HG03378 (cell line): ENCODE data around the gene ZFR.

Source experiments
- ATAC-seq: cut with Tn5 transposase; IDR thresholded peaks from one replicate; pipeline ENCODE4 v1.9.1; 2021; ENCODE audit warnings: mild to moderate bottlenecking, moderate library complexity; ENCODE audit not compliant: unreplicated experiment

The ZFR gene

GRCh38 chr5:32365623-32366022 is 78.9 kb downstream of the ZFR start:
- ATAC-seq, result no peak

GRCh38 chr5:32363030-32363429 is 81.5 kb downstream of the ZFR start:
- ATAC-seq, result no peak

DNA sequence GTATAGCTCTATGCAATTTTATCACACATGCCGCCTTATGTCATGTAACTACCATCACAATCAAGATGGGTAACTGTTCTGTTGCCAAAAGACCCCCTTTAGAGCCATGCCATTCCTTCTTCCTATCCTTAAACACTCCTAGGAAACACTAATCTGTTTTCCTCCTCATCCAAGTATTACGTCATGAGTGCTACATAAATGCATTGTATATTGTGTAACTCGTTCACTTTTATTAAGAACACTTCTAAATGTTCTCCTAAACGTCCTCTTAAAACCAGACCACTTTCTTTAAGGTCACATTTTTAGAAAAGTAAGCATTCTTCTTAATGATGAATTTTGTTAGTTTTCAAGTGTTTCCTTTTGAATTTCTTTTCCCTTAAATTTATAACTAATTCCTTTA is 82.0 kb downstream of the ZFR start:
- no peak for ATAC-seq

DNA sequence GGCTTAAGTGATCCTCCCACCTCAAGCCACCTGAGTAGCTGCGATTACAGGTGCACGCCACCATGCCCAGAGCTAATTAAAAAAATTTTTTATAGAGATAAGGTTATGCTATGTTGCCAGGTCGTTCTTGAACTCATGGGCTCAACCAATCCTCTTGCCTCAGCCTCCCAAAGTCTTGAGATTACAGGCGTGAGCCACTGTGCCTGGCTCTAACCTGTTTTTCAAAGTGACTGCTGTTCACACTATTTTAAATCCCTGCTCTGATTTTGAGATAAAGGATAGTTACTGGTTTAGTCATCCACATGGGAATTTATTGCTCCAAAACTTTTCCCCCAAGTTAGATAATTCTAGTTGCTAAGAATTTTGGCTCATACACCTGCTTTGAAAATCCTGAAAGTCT is 83.6 kb downstream of the ZFR start:
- no peak for ATAC-seq

DNA sequence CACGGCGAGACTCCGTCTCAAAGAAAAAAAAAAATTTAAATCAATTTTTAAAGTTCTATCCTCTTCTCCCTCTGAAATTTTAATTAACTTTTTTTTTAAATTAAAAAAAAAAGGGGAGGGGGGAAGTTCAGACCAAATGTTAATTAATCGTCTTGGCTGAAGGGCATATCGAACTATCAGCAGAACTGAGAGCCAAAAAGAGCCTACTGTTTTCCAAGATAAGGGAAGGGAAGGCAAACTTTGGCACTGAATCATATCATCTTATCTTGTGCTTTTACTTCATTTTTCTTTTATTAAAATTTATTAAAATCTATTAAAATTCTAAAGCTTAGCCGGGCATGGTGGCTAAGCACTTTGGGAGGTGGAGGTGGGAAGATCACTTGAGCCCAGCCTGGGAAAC is 85.9 kb downstream of the ZFR start:
- ATAC-seq, result no peak

DNA sequence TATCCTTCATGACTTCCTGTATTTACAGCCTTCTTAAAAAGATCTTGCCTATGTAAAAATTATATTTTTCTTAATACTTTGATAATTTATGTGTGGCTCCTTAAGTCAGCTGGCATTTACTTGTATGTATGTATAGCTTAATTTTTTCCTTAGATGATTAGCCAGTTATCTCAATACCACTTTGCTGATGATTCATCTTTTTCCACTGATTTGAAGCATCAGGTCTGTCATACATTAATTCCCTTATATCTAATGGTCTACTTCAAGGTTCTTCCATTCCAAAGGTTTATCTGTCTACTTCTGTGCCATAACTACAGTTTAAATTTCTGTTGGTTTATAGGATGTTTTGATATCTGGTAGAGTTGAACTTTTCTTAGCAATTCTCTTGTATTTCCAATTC is 86.9 kb downstream of the ZFR start:
- ATAC-seq, result no peak

- ATAC-seq, result no peak
Observed at GRCh38 chr5:32355686-32356085, 88.9 kb downstream of the ZFR start.

DNA sequence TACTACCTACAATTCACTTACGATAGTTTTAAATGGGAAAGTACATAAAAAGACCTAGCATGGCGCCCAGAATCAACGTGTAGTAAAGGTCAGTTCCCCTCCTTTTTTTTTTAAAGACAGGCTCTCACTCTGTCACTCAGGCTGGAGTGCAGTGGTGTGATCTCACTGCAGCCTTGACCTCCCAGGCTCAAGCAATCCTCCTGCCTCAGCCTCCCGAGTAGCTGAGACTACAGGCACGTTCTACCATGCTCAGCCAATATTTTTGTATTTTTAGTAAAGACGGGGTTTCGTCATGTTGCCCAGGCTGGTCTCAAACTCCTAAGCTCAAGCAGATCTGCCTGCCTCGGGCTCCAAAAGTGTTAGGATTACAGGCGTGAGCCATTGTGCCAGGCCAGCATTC is 91.1 kb downstream of the ZFR start:
- no peak for ATAC-seq

DNA sequence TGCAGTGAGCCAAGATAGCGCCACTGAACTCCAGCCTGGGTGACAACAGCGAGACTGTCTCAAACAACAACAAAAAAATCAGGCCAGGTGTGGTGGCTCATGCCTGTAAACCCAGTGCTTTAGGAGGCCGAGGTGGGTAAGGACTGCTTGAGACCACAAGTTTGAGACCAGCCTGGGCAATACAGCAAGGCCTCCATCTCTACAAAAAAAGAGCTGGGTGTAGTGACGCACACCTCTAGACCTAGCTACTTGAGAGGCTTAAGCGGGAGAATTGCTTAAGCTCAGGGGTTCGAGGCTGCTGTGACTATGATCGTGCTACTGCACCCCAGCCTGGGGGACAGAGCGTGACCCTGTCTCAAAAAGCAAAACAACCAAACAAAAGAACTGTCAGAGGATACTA is 91.9 kb downstream of the ZFR start:
- ATAC-seq, result no peak

- ATAC-seq, result no peak
Observed at GRCh38 chr5:32346869-32347268, 97.7 kb downstream of the ZFR start.

GRCh38 chr5:32343058-32343672 is 101.4 kb downstream of the ZFR start:
- no peak for ATAC-seq

DNA sequence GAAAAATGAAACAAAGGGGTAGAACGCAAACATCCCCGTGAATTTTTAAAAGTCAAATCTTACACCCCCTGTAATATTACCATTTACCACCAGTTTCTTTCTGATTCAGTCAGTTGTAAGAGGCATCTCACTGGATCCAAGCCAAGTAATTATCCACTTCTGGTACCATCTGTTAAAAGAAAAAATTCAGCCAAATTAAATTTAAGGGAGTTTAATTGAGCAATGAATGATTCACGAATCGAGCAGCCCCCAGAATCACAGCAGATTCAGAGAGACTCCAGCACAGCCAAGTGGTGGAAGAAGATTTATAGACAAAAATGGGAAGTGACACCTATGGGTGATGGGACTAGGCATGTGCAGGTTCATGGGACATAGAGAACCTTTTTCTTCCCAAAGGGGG is 101.9 kb downstream of the ZFR start:
- ATAC-seq, result no peak

DNA sequence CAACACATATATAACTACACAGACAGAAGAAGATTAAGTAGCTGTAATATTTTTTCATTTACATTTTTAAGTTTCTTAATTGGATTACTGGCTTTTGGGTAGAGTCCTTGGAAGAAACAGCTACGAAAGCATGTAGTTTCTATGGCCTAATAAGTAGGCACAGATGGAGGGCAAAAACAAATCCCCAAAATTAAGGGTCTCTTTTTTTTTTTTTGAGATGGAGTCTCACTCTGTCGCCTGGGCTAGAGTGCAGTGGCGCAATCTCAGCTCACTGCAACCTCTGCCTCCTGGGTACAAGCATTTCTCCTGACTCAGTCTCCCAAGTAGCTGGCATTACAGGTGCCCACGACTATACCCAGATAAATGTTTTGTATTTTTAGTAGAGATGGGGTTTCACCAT is 104.7 kb downstream of the ZFR start:
- ATAC-seq, result no peak

DNA sequence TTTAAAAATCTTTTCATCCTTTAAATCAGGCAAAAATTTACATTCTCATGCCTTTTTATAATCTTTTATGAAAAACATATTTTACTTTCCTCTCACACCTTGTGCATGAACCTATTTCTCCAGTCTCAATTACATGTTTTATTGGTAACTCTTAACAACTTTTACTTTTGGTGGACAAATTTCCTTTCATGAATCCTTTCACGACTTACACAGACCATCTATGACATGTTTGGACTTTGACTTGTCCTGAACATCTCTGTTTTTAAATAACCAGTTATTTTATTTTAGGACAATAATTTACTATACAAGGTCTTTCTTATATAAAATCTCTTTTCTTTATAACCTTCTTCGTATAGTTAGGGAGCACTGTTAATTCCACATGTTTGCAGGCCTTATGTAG is 105.3 kb downstream of the ZFR start:
- ATAC-seq, result no peak

GRCh38 chr5:32332966-32333365 is 111.6 kb downstream of the ZFR start:
- ATAC-seq, result no peak

GRCh38 chr5:32332361-32332760 is 112.2 kb downstream of the ZFR start:
- ATAC-seq, result no peak

DNA sequence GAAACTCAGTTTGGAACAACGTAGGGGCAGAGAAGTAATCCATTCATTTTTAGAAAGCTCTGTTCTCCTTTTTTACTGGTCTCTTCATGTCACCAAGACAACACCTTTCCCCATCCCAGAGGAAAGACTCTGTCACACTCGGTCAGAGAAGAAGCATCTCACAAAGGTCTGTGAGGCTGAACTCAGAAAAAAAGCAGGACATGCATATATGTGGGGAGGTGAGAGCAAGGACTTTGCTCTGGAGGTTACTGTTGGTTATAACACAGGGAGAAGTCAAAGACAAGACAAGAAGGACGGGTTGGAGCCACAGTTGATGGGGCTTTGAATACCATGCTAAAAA is 112.6 kb downstream of the ZFR start:
- ATAC-seq, result no peak

GRCh38 chr5:32331217-32331934 is 113.2 kb downstream of the ZFR start:
- no peak for ATAC-seq

DNA sequence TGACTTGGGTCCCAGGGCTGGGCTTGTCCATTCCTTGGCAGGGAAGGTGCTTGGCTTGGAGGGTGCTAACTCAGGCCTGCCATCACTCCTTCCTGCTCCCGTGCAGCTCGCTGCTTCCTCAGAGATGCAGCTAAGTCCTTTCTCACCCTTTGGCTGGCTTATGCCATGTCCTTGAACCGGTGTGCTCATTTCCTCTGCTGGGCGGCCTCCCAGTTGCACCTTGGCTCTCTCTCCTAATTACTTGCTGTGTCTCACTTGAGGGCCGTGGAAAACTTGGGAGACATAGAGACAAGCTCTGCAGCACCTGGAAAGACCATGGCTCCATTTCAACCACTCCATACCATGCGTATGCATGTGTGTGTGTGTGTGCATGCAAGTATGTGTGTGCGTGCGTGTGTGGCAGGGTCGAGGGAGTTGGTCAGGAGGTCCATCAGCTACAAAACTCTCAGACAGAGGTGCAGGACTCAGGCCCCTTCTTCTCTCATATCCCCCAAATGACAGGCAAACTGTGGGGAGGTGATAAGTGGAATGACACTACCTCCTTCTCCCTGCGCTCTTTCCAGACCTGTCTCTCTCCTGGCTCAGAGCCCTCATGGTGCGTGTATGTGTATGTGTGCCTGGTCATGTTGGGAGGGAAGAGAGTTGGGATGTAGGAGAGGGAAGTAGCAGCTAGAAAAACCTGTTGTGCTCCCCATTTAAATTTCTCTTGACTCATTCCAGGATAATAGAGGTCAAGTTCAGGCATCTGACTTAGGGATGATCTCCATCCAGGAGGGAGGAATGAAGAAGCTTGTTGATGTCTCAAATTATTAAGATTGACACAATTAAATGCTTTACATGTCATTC is 114.2 kb downstream of the ZFR start:
- ATAC-seq, result no peak

- peak; percentile 85 for ATAC-seq
Observed at GRCh38 chr5:32329395-32329834, 115.1 kb downstream of the ZFR start.

DNA sequence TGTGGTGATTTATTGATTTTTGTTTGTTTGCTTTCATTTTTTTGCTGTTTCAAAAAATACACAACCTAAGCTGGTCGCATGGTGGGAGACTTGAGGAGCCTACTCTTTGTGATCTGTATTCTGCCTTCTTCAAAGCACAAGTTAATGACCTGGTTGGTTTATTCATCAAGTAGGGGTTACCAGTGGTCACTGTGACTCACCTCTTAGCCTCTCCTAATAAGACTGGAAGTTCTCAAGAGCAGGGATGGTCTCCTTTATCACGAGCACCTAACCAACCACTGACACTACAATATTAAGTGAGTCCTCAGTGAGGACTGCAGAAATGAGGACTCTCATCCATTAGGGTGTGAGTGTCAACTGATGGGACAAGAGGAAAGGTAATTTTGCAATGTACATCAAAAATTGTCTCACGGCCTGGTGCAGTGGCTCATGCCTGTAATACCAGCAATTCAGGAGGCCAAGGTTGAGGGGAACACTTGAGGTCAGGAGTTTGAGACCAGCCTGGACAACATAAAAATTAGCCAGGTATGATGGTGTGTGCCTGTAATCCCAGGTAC is 118.2 kb downstream of the ZFR start:
- ATAC-seq, result no peak

GRCh38 chr5:32325616-32326015 is 118.9 kb downstream of the ZFR start:
- ATAC-seq, result no peak
